ENCODE results near the gene CDKAL1.
"Not testable (repeated sequence)": the region's sequence is repeated elsewhere in the genome, so short reads cannot be mapped to it uniquely, and the experiment has no call there.

Gene CDKAL1

GRCh38 chr6:20632696-20633095, 98.4 kb downstream of the CDKAL1 start:
- no peak overlapping the region for H3K4me3 ChIP-seq (ENCODE audit: low read depth, low read length)
- TF ChIP-seq CTCF (conservative IDR thresholded peaks at IDR 0.05; ENCODE audit: low read depth, low read length) = no peak
- no peak for DNase-seq (ENCODE audit: low read depth)

GRCh38 chr6:20633566-20634340, 99.5 kb downstream of the CDKAL1 start:
- no peak overlapping the region for H3K4me3 ChIP-seq (ENCODE audit: low read depth, low read length)
- TF ChIP-seq CTCF (conservative IDR thresholded peaks at IDR 0.05; ENCODE audit: low read depth, low read length) = no peak
- no peak for DNase-seq (ENCODE audit: low read depth)

GRCh38 chr6:20639161-20639560, 104.9 kb downstream of the CDKAL1 start:
- DNase-seq (ENCODE audit: low read depth) = no peak
- TF ChIP-seq CTCF (conservative IDR thresholded peaks at IDR 0.05; ENCODE audit: low read depth, low read length) = no peak
- no peak overlapping the region for H3K4me3 ChIP-seq (ENCODE audit: low read depth, low read length)

GRCh38 chr6:20640181-20640580, 105.9 kb downstream of the CDKAL1 start:
- no peak for TF ChIP-seq CTCF (conservative IDR thresholded peaks at IDR 0.05; ENCODE audit: low read depth, low read length)
- no peak for DNase-seq (ENCODE audit: low read depth)
- no peak overlapping the region for H3K4me3 ChIP-seq (ENCODE audit: low read depth, low read length)

- no peak for DNase-seq (ENCODE audit: low read depth)
- H3K4me3 ChIP-seq (ENCODE audit: low read depth, low read length) = no peak overlapping the region
- no peak for TF ChIP-seq CTCF (conservative IDR thresholded peaks at IDR 0.05; ENCODE audit: low read depth, low read length)
Observed at GRCh38 chr6:20642441-20642840, 108.2 kb downstream of the CDKAL1 start.

- TF ChIP-seq CTCF (conservative IDR thresholded peaks at IDR 0.05; ENCODE audit: low read depth, low read length) = no peak
- H3K4me3 ChIP-seq (ENCODE audit: low read depth, low read length) = no peak overlapping the region
- peak; percentile 74 for DNase-seq (ENCODE audit: low read depth)
Observed at GRCh38 chr6:20644667-20645370, 110.6 kb downstream of the CDKAL1 start.

- not testable (repeated sequence) for H3K4me3 ChIP-seq (ENCODE audit: low read depth, low read length); DNase-seq (ENCODE audit: low read depth)
Observed at GRCh38 chr6:20645572-20645971, 111.3 kb downstream of the CDKAL1 start.

Measured in choroid plexus epithelial cell (primary cell).